ENCODE data around the gene CORO2B. TPM values are rescaled to one million over a fixed set of nuclear protein-coding genes. Genes with fewer than 3 reads are reported as not detected.
"Not testable (repeated sequence)": the region's sequence is repeated elsewhere in the genome, so short reads cannot be mapped to it uniquely, and the experiment has no call there.

The CORO2B gene
- polyA plus RNA-seq, 1 donor from 2014 or later, result 15.1 TPM

GRCh38 chr15:68751622-68752021 is 172.8 kb downstream of the CORO2B start:
- Histone ChIP-seq H3K36me3 (ENCODE audit: insufficient read depth, low read length) (no peaks in the 10 kb centered on the region), H3K27me3 (ENCODE audit: insufficient read depth, low read depth, low read length) (no peaks in the 10 kb centered on the region), H3K4me2 (ENCODE audit: low read length) (no peak overlapping the region), H3K9ac (ENCODE audit: low read length) (no peak overlapping the region), H4K20me1 (ENCODE audit: insufficient read depth) (no peaks in the 10 kb centered on the region), H3K4me3 (ENCODE audit: low read length) (no peak overlapping the region), H2AFZ (ENCODE audit: low read depth, low read length) (no peak overlapping the region), H3K27ac (ENCODE audit: low read length) (no peak overlapping the region), H3K79me2 (replicated peaks; ENCODE audit: insufficient read depth, low read length) (no peaks in the 10 kb centered on the region), H3K9me2 (ENCODE audit: insufficient read depth, low read length) (no peaks in the 10 kb centered on the region), H3K9me3 (ENCODE audit: low read length) (peaks cover 3% of the 10 kb centered on the region), H3F3A (ENCODE audit: insufficient read depth, low read length, poor library complexity, severe bottlenecking) (no peaks in the 10 kb centered on the region)
- TF ChIP-seq CTCF (IDR thresholded peaks at IDR 0.05; ENCODE audit: poor library complexity, severe bottlenecking), result no peak
- no peak for TF ChIP-seq SMC3 (conservative IDR thresholded peaks at IDR 0.05; ENCODE audit: poor library complexity)
- no peak for TF ChIP-seq REST (IDR thresholded peaks at IDR 0.05; ENCODE audit: borderline replicate concordance)
- no peak for TF ChIP-seq EZH2 (IDR thresholded peaks at IDR 0.05; ENCODE audit: borderline replicate concordance, insufficient read depth, low read length, poor library complexity, severe bottlenecking)
- no peak for TF ChIP-seq MXI1 (conservative IDR thresholded peaks at IDR 0.05; ENCODE audit: poor library complexity, severe bottlenecking)

- no peak overlapping the region for H2AFZ ChIP-seq (ENCODE audit: low read depth, low read length)
- H3K36me3 ChIP-seq (ENCODE audit: insufficient read depth, low read length), result no peaks in the 10 kb centered on the region
- H3F3A ChIP-seq (ENCODE audit: insufficient read depth, low read length, poor library complexity, severe bottlenecking), result no peaks in the 10 kb centered on the region
- no peak for TF ChIP-seq EZH2 (IDR thresholded peaks at IDR 0.05; ENCODE audit: borderline replicate concordance, insufficient read depth, low read length, poor library complexity, severe bottlenecking)
- TF ChIP-seq CTCF (IDR thresholded peaks at IDR 0.05; ENCODE audit: poor library complexity, severe bottlenecking), result no peak
- TF ChIP-seq REST (IDR thresholded peaks at IDR 0.05; ENCODE audit: borderline replicate concordance), result no peak
- no peak for TF ChIP-seq MXI1 (conservative IDR thresholded peaks at IDR 0.05; ENCODE audit: poor library complexity, severe bottlenecking)
- TF ChIP-seq SMC3 (conservative IDR thresholded peaks at IDR 0.05; ENCODE audit: poor library complexity), result no peak
- no peak for TF ChIP-seq POLR2AphosphoS5 (IDR thresholded peaks at IDR 0.05)
- no peak for TF ChIP-seq RAD21 (conservative IDR thresholded peaks at IDR 0.05)
- TF ChIP-seq TAF1 (IDR thresholded peaks at IDR 0.05; ENCODE audit: low read depth), result no peak
- no peak for TF ChIP-seq EP300 (conservative IDR thresholded peaks at IDR 0.05; ENCODE audit: poor library complexity, severe bottlenecking)
- no peak overlapping the region for H3K4me3 ChIP-seq (ENCODE audit: low read length)
- H3K27ac ChIP-seq (ENCODE audit: low read length), result no peak overlapping the region
- no peaks in the 10 kb centered on the region for H4K20me1 ChIP-seq (ENCODE audit: insufficient read depth)
- no peaks in the 10 kb centered on the region for H3K79me2 ChIP-seq (replicated peaks; ENCODE audit: insufficient read depth, low read length)
- H3K9ac ChIP-seq (ENCODE audit: low read length), result no peak overlapping the region
- no peak overlapping the region for H3K4me2 ChIP-seq (ENCODE audit: low read length)
- H3K9me3 ChIP-seq (ENCODE audit: low read length), result no peaks in the 10 kb centered on the region
- H3K27me3 ChIP-seq (ENCODE audit: insufficient read depth, low read depth, low read length), result no peaks in the 10 kb centered on the region
- H3K9me2 ChIP-seq (ENCODE audit: insufficient read depth, low read length), result no peaks in the 10 kb centered on the region
Observed at GRCh38 chr15:68755731-68756130, 176.9 kb downstream of the CORO2B start.

GRCh38 chr15:68759982-68760579 is 181.3 kb downstream of the CORO2B start:
- not testable (repeated sequence) for H4K20me1 ChIP-seq (ENCODE audit: insufficient read depth); H3K36me3 ChIP-seq (ENCODE audit: insufficient read depth, low read length); H3K4me3 ChIP-seq (ENCODE audit: low read length); H3K79me2 ChIP-seq (replicated peaks; ENCODE audit: insufficient read depth, low read length); H3K4me2 ChIP-seq (ENCODE audit: low read length); H3K9me3 ChIP-seq (ENCODE audit: low read length); H3F3A ChIP-seq (ENCODE audit: insufficient read depth, low read length, poor library complexity, severe bottlenecking); H3K27ac ChIP-seq (ENCODE audit: low read length); H3K9me2 ChIP-seq (ENCODE audit: insufficient read depth, low read length); H3K27me3 ChIP-seq (ENCODE audit: insufficient read depth, low read depth, low read length); H3K9ac ChIP-seq (ENCODE audit: low read length); H2AFZ ChIP-seq (ENCODE audit: low read depth, low read length)

Data from neural cell (in vitro differentiated cells).